Measurements from ENCODE around the gene DDR1. TPM values are rescaled to one million over a fixed set of nuclear protein-coding genes. Genes with fewer than 3 reads are reported as not detected.

The DDR1 gene
- total RNA-seq, 1 experiment from 2014 or later = 108 TPM

DNA sequence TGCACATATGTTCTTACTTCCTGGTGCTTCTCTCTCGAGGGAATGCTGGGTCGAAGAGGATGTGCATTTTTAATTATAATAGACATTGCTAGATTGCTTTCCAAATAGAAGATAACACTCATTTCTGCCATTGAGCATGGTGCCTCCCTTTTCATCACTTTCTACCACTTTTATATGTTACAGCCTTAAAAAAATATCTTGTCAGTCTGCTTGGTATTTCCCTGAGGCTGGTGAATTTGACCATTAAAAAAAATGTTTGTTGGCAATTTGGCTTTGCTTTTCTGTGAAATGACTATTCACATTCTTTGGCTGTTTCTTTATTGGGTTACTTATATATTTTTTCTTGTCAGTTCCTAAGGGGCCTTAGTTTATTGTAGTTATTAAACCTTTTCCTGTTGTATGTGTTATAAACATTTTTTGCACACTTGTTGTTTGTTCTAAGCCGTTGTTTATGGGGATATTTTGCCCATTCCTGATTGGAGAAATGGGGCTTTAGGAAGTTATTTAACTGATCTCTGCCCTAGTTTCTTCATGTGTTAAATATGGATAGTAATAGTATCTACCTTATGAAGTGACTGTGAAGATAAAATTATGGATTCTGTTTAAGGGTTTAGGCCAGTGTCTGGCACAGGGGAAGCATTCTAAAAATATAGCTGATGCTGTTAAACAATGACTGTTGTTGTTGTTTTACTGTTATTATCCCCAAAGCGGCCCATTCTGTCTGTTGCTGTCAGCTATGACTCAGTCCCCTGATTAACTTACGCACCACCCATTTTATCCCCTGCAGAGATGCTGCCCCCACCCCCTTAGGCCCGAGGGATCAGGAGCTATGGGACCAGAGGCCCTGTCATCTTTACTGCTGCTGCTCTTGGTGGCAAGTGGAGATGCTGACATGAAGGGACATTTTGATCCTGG, 3.8 kb downstream of the DDR1 start:
- no peaks in the 10 kb centered on the region for H3F3A ChIP-seq (ENCODE audit: low read length, unreplicated experiment)
- peak overlapping the region; percentile 20 for H3K4me2 ChIP-seq (ENCODE audit: low read length)
- H3K79me2 ChIP-seq (ENCODE audit: low read length) = peaks cover 60% of the 10 kb centered on the region
- POLR2A ChIA-PET (ENCODE audit: unreplicated experiment) = interaction anchor here (0.5 kb wide), 1 partner anchor 136 kb away, joined by 3 read pairs; no protein-coding TSS in a partner anchor
- H3K27me3 ChIP-seq (ENCODE audit: low read length) = no peaks in the 10 kb centered on the region
- H3K36me3 ChIP-seq (ENCODE audit: low read depth, low read length) = peaks cover 26% of the 10 kb centered on the region; the same call in 1 of the 2 replicates
- H2AFZ ChIP-seq (ENCODE audit: low read length) = no peak overlapping the region
- H3K4me3 ChIP-seq (ENCODE audit: low read length) = no peak overlapping the region
- H3K27ac ChIP-seq (ENCODE audit: low read length) = peak overlapping the region; percentile 27; the same call in 1 of the 2 replicates
- TF ChIP-seq EZH2phosphoT487 (IDR thresholded peaks at IDR 0.05; ENCODE audit: borderline replicate concordance, low read length) (no peak), EZH2 (IDR thresholded peaks at IDR 0.05; ENCODE audit: low read length, unreplicated experiment) (no peak), CTCF (conservative IDR thresholded peaks at IDR 0.05; ENCODE audit: low read depth, low read length) (no peak)
- no peak for ATAC-seq
- intact Hi-C loops (cut with micrococcal nuclease) = no loop called here
- no peaks in the 10 kb centered on the region for H3K9me3 ChIP-seq (ENCODE audit: low read length)
- CTCF ChIA-PET = no interaction called here
- DNase-seq = peak; percentile 23
- no TSS peak for BruUV-seq (replicated peaks)
- H3K9ac ChIP-seq (ENCODE audit: low read length) = no peak overlapping the region
- peaks cover 19% of the 10 kb centered on the region for H4K20me1 ChIP-seq (ENCODE audit: low read length)
- peaks cover 41% of the 10 kb centered on the region for H3K4me1 ChIP-seq (ENCODE audit: insufficient read depth, low read length)
- no peaks in the 10 kb centered on the region for H3K9me2 ChIP-seq (replicated peaks; ENCODE audit: low read length)

DNA sequence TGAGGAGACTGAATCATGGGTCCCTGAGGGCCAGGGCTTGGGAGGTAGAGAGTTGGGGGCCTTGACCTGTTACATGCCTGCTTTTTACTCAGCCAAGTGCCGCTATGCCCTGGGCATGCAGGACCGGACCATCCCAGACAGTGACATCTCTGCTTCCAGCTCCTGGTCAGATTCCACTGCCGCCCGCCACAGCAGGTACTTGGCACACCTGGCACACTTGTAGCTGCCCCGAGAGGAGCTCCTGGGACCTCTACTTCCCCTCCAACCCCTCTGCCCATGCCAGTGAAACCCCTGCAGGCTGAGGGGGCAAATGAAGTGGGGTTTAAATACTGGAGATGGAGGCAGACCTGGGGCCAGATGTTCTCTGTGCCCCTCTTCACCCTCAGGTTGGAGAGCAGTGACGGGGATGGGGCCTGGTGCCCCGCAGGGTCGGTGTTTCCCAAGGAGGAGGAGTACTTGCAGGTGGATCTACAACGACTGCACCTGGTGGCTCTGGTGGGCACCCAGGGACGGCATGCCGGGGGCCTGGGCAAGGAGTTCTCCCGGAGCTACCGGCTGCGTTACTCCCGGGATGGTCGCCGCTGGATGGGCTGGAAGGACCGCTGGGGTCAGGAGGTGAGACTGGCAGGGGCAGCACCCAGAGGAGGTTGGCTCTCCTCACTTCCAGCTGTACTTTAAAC, 4.6 kb downstream of the DDR1 start:
- no TSS peak for BruUV-seq (replicated peaks)
- Histone ChIP-seq H3K4me3 (ENCODE audit: low read length) (no peak overlapping the region), H3K4me2 (ENCODE audit: low read length) (no peak overlapping the region), H3K27ac (ENCODE audit: low read length) (no peak overlapping the region), H3K4me1 (ENCODE audit: insufficient read depth, low read length) (peaks cover 34% of the 10 kb centered on the region), H3K9me2 (replicated peaks; ENCODE audit: low read length) (no peaks in the 10 kb centered on the region), H3K79me2 (ENCODE audit: low read length) (peaks cover 52% of the 10 kb centered on the region), H2AFZ (ENCODE audit: low read length) (no peak overlapping the region), H3K9ac (ENCODE audit: low read length) (no peak overlapping the region), H3K9me3 (ENCODE audit: low read length) (no peaks in the 10 kb centered on the region), H3K36me3 (ENCODE audit: low read depth, low read length) (peaks cover 28% of the 10 kb centered on the region; the same call in 1 of the 2 replicates), H3F3A (ENCODE audit: low read length, unreplicated experiment) (no peaks in the 10 kb centered on the region), H4K20me1 (ENCODE audit: low read length) (peaks cover 19% of the 10 kb centered on the region), H3K27me3 (ENCODE audit: low read length) (no peaks in the 10 kb centered on the region)
- POLR2A ChIA-PET (ENCODE audit: unreplicated experiment) = interaction anchor here (0.5 kb wide), 1 partner anchor 136 kb away, joined by 3 read pairs; no protein-coding TSS in a partner anchor
- no peak for ATAC-seq
- intact Hi-C loops (cut with micrococcal nuclease) = no loop called here
- DNase-seq = no peak
- CTCF ChIA-PET = no interaction called here
- TF ChIP-seq EZH2 (IDR thresholded peaks at IDR 0.05; ENCODE audit: low read length, unreplicated experiment) = no peak
- no peak for TF ChIP-seq EZH2phosphoT487 (IDR thresholded peaks at IDR 0.05; ENCODE audit: borderline replicate concordance, low read length)
- no peak for TF ChIP-seq CTCF (conservative IDR thresholded peaks at IDR 0.05; ENCODE audit: low read depth, low read length)

Measured in PC-3 (cell line).